Fibroblast of lung (primary cell): ENCODE results near the gene ADGRD1. TPM values are rescaled to one million over a fixed set of nuclear protein-coding genes. Genes with fewer than 3 reads are reported as not detected.

Source experiments
- DNase-seq, 2 donors: peaks; one replicate each; pipeline versions ENCODE4 v3.0.0 to v3.0.0-alpha.2; 2010; ENCODE audit warnings: low read depth in 2 of 2
- H2AFZ ChIP-seq: 2 replicates; pipeline ENCODE4 v1.5.1; 2012; ENCODE audit warnings: low read length, control low read depth, inconsistent platforms
- H3K27ac ChIP-seq: 2 replicates; pipeline ENCODE4 v1.5.1; 2011; ENCODE audit warnings: low read length, control low read depth; ENCODE audit not compliant: insufficient read depth
- H3K27me3 ChIP-seq: 2 replicates; pipeline ENCODE4 v1.5.1; 2011; ENCODE audit warnings: mild to moderate bottlenecking, low read length; ENCODE audit not compliant: control insufficient read depth, insufficient read depth
- H3K36me3 ChIP-seq: 2 replicates; pipeline ENCODE4 v1.5.1; 2011; ENCODE audit warnings: low read length; ENCODE audit not compliant: control insufficient read depth, insufficient read depth
- H3K4me1 ChIP-seq: 2 replicates; pipeline ENCODE4 v1.5.1; 2011; ENCODE audit warnings: low read length; ENCODE audit not compliant: control insufficient read depth, insufficient read depth; ENCODE audit errors: extremely low read depth
- H3K4me2 ChIP-seq: 2 replicates; pipeline ENCODE4 v1.5.1; 2011; ENCODE audit warnings: low read length, control low read depth; ENCODE audit not compliant: insufficient read depth; ENCODE audit errors: extremely low read depth
- H3K4me3 ChIP-seq, 4 experiments: fragments of 200-600 bp in 1 of 4; sonication (generic) in 1 of 4; replicated peaks in 1 of 4; 2 replicates each; pipeline ENCODE4 v1.5.1; 2011 to 2016; ENCODE audit warnings: low read length in 4 of 4, low read depth in 3 of 4, mild to moderate bottlenecking in 3 of 4, control low read depth in 2 of 4, inconsistent platforms in 1 of 4, mixed read lengths in 1 of 4; ENCODE audit not compliant: insufficient read depth in 1 of 4; ENCODE audit errors: control extremely low read depth in 1 of 4
- H3K79me2 ChIP-seq: 2 replicates; pipeline ENCODE4 v1.5.1; 2012; ENCODE audit warnings: mild to moderate bottlenecking, low read length, inconsistent platforms; ENCODE audit not compliant: control insufficient read depth, insufficient read depth
- H3K9ac ChIP-seq: 2 replicates; pipeline ENCODE4 v1.5.1; 2011; ENCODE audit warnings: mild to moderate bottlenecking, low read length, control low read depth; ENCODE audit not compliant: insufficient read depth
- H3K9me3 ChIP-seq: 2 replicates; pipeline ENCODE4 v1.5.1; 2012; ENCODE audit warnings: low read depth, low read length; ENCODE audit not compliant: control insufficient read depth, insufficient read depth
- H4K20me1 ChIP-seq: 2 replicates; pipeline ENCODE4 v1.5.1; 2011; ENCODE audit warnings: low read length; ENCODE audit not compliant: control insufficient read depth, insufficient read depth; ENCODE audit errors: extremely low read depth
- CTCF ChIP-seq, 2 donors: IDR thresholded peaks in 1 of 2; conservative IDR thresholded peaks in 1 of 2; 1 replicate in 1 of 2; 2 replicates in 1 of 2; pipeline ENCODE4 v1.5.1; 2011 to 2012; ENCODE audit warnings: low read length in 2 of 2, control low read depth in 1 of 2, inconsistent platforms in 1 of 2, low read depth in 1 of 2, mild to moderate bottlenecking in 1 of 2
- EZH2 ChIP-seq: IDR thresholded peaks from 2 replicates; pipeline ENCODE4 v1.5.1; 2012; ENCODE audit warnings: low read length, control low read depth, mild to moderate bottlenecking; ENCODE audit errors: missing control alignments
- polyA plus RNA-seq, 2 donors: library from polyadenylated mRNA; depleted of rRNA in 1 of 2; stranded (reverse) in 1 of 2; unstranded in 1 of 2; fragments of >200 nt; gene quantifications; 2 replicates each; pipeline ENCODE4 v1.2.1, GENCODE V29; 2011 to 2012; ENCODE audit warnings: missing spikeins in 1 of 2
- total RNA-seq: library from RNA; depleted of rRNA; stranded (reverse); fragments of >200 nt; gene quantifications from 2 replicates; pipeline ENCODE4 v1.2.1, GENCODE V29; 2014

ADGRD1 gene
- total and polyA plus RNA-seq, 2 donors (not counting 1 experiment from before 2014, with no cell fraction given): 7.3 to 11.6 TPM

- Histone ChIP-seq H3K36me3 (no peaks in the 10 kb centered on the region), H3K9ac (no peak overlapping the region), H3K27me3 (no peaks in the 10 kb centered on the region), H3K27ac (no peak overlapping the region), H3K4me1 (no peaks in the 10 kb centered on the region), H3K4me3 (no peak overlapping the region), H3K79me2 (no peaks in the 10 kb centered on the region), H3K4me2 (no peak overlapping the region), H4K20me1 (no peaks in the 10 kb centered on the region), H3K9me3 (no peaks in the 10 kb centered on the region), H2AFZ (no peak overlapping the region)
- TF ChIP-seq EZH2 (no peak), CTCF (conservative IDR thresholded peaks at IDR 0.05 in 1 of 2, IDR thresholded peaks at IDR 0.05 in 1 of 2; ENCODE audit: low read depth in 1 of 2, low read length in 2 of 2) (no peak)
- no peak for DNase-seq
Measured at GRCh38 chr12:131025939-131026702, 72.4 kb downstream of the ADGRD1 start.

GRCh38 chr12:131026754-131027153 is 73.0 kb downstream of the ADGRD1 start:
- no peak overlapping the region for H2AFZ ChIP-seq
- H3K4me1 ChIP-seq: no peaks in the 10 kb centered on the region
- H3K36me3 ChIP-seq: no peaks in the 10 kb centered on the region
- H3K9me3 ChIP-seq: no peaks in the 10 kb centered on the region
- H4K20me1 ChIP-seq: no peaks in the 10 kb centered on the region
- no peak overlapping the region for H3K4me2 ChIP-seq
- H3K79me2 ChIP-seq: no peaks in the 10 kb centered on the region
- H3K27me3 ChIP-seq: no peaks in the 10 kb centered on the region
- no peak for TF ChIP-seq EZH2
- TF ChIP-seq CTCF (conservative IDR thresholded peaks at IDR 0.05 in 1 of 2, IDR thresholded peaks at IDR 0.05 in 1 of 2; ENCODE audit: low read depth in 1 of 2, low read length in 2 of 2): no peak
- no peak for DNase-seq
- H3K4me3 ChIP-seq: no peak overlapping the region
- no peak overlapping the region for H3K9ac ChIP-seq
- H3K27ac ChIP-seq: no peak overlapping the region

- TF ChIP-seq EZH2 (no peak), CTCF (conservative IDR thresholded peaks at IDR 0.05 in 1 of 2, IDR thresholded peaks at IDR 0.05 in 1 of 2; ENCODE audit: low read depth in 1 of 2, low read length in 2 of 2) (no peak)
- DNase-seq: no peak
Measured at GRCh38 chr12:131027264-131027663, 73.6 kb downstream of the ADGRD1 start.

More at GRCh38 chr12:131027264-131027663, 73.6 kb downstream of the ADGRD1 start:
- no peak overlapping the region for H2AFZ ChIP-seq
- H3K27ac ChIP-seq: no peak overlapping the region
- no peaks in the 10 kb centered on the region for H3K4me1 ChIP-seq
- H3K9ac ChIP-seq: no peak overlapping the region
- no peak overlapping the region for H3K4me3 ChIP-seq
- no peaks in the 10 kb centered on the region for H3K79me2 ChIP-seq
- H3K9me3 ChIP-seq: no peaks in the 10 kb centered on the region
- no peaks in the 10 kb centered on the region for H3K27me3 ChIP-seq
- no peak overlapping the region for H3K4me2 ChIP-seq
- no peaks in the 10 kb centered on the region for H3K36me3 ChIP-seq
- no peaks in the 10 kb centered on the region for H4K20me1 ChIP-seq
